ENCODE results near the gene THOC5.

The THOC5 gene

DNA sequence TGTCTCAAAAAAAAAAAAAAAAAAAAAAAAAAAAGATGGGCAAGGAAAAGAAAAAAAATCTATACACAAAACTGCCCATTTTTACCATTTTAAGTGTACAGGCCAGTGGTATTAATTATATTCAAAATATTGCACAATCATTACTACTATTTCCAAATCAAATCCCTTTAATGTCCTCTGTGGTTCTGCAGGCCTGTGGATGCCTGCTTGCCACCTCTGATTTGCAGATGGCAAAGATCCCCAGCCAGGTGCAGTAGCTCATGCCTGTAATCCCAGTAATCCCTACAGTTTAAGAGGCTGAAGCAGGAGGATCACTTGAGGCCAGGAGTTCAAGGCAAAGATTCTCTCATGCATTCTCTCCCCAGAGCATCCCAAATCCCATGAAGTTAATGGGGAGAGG is 95.0 kb downstream of the THOC5 start:
- TF ChIP-seq, protein P1, sequence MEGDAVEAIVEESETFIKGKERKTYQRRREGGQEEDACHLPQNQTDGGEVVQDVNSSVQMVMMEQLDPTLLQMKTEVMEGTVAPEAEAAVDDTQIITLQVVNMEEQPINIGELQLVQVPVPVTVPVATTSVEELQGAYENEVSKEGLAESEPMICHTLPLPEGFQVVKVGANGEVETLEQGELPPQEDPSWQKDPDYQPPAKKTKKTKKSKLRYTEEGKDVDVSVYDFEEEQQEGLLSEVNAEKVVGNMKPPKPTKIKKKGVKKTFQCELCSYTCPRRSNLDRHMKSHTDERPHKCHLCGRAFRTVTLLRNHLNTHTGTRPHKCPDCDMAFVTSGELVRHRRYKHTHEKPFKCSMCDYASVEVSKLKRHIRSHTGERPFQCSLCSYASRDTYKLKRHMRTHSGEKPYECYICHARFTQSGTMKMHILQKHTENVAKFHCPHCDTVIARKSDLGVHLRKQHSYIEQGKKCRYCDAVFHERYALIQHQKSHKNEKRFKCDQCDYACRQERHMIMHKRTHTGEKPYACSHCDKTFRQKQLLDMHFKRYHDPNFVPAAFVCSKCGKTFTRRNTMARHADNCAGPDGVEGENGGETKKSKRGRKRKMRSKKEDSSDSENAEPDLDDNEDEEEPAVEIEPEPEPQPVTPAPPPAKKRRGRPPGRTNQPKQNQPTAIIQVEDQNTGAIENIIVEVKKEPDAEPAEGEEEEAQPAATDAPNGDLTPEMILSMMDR (IDR thresholded peaks at IDR 0.05; ENCODE audit: poor library complexity, severe bottlenecking) = no peak
- no peak for DNase-seq (ENCODE audit: low spot score)
- H3K9me3 ChIP-seq (ENCODE audit: severe bottlenecking) = no peaks in the 10 kb centered on the region
- H3K27me3 ChIP-seq (ENCODE audit: insufficient read depth, poor library complexity, severe bottlenecking) = no peaks in the 10 kb centered on the region
- H3K4me1 ChIP-seq (ENCODE audit: insufficient read depth, poor library complexity, severe bottlenecking) = no peaks in the 10 kb centered on the region
- H3K27ac ChIP-seq (ENCODE audit: poor library complexity, severe bottlenecking) = no peak overlapping the region
- H3K36me3 ChIP-seq (ENCODE audit: low read depth) = no peaks in the 10 kb centered on the region
- no peak overlapping the region for H3K4me3 ChIP-seq (ENCODE audit: severe bottlenecking)
- ATAC-seq (ENCODE audit: low read depth) = no peak

- ATAC-seq (ENCODE audit: low read depth) = peak; percentile 70; the same call in 2 of the 3 replicates
- H3K27me3 ChIP-seq (ENCODE audit: insufficient read depth, poor library complexity, severe bottlenecking) = no peaks in the 10 kb centered on the region
- TF ChIP-seq, protein P1 (IDR thresholded peaks at IDR 0.05; ENCODE audit: poor library complexity, severe bottlenecking) = no peak
- H3K27ac ChIP-seq (ENCODE audit: poor library complexity, severe bottlenecking) = no peak overlapping the region
- H3K36me3 ChIP-seq (ENCODE audit: low read depth) = no peaks in the 10 kb centered on the region
- no peak overlapping the region for H3K4me3 ChIP-seq (ENCODE audit: severe bottlenecking)
- no peak for DNase-seq (ENCODE audit: low spot score)
- no peaks in the 10 kb centered on the region for H3K4me1 ChIP-seq (ENCODE audit: insufficient read depth, poor library complexity, severe bottlenecking)
- H3K9me3 ChIP-seq (ENCODE audit: severe bottlenecking) = no peaks in the 10 kb centered on the region
Observed at GRCh38 chr22:29457730-29458129, 95.8 kb downstream of the THOC5 start.

GRCh38 chr22:29456211-29456671 is 97.3 kb downstream of the THOC5 start:
- H3K4me3 ChIP-seq (ENCODE audit: severe bottlenecking) = no peak overlapping the region
- no peak for DNase-seq (ENCODE audit: low spot score)
- H3K36me3 ChIP-seq (ENCODE audit: low read depth) = no peaks in the 10 kb centered on the region
- TF ChIP-seq, protein P1 (IDR thresholded peaks at IDR 0.05; ENCODE audit: poor library complexity, severe bottlenecking) = no peak
- ATAC-seq (ENCODE audit: low read depth) = no peak
- no peak overlapping the region for H3K27ac ChIP-seq (ENCODE audit: poor library complexity, severe bottlenecking)
- H3K4me1 ChIP-seq (ENCODE audit: insufficient read depth, poor library complexity, severe bottlenecking) = no peaks in the 10 kb centered on the region
- H3K27me3 ChIP-seq (ENCODE audit: insufficient read depth, poor library complexity, severe bottlenecking) = no peaks in the 10 kb centered on the region
- H3K9me3 ChIP-seq (ENCODE audit: severe bottlenecking) = no peaks in the 10 kb centered on the region

Data from RWPE2 (cell line).